Measurements from ENCODE around the gene UTY.

GRCh38 chrY:13445566-13445965, 34.3 kb downstream of the UTY start:
- TF ChIP-seq CTCF (conservative IDR thresholded peaks at IDR 0.05; ENCODE audit: low read depth in 2 of 2) (no peak), EZH2 (IDR thresholded peaks at IDR 0.05; ENCODE audit: low read depth, unreplicated experiment) (no peak), REST (IDR thresholded peaks at IDR 0.05; ENCODE audit: unreplicated experiment) (no peak), EZH2phosphoT487 (IDR thresholded peaks at IDR 0.05; ENCODE audit: unreplicated experiment) (no peak), ZNF114 (CRISPR knock-in tag; IDR thresholded peaks at IDR 0.05) (no peak), CREB1 (CRISPR knock-in tag; IDR thresholded peaks at IDR 0.05; ENCODE audit: low read depth) (no peak), POLR2AphosphoS5 (IDR thresholded peaks at IDR 0.05; ENCODE audit: low read depth) (no peak), JUNB (IDR thresholded peaks at IDR 0.05; ENCODE audit: unreplicated experiment) (no peak), NANOG (IDR thresholded peaks at IDR 0.05; ENCODE audit: borderline replicate concordance) (no peak), ETS1 (IDR thresholded peaks at IDR 0.05) (no peak), ZNF331 (CRISPR knock-in tag; IDR thresholded peaks at IDR 0.05; ENCODE audit: low read depth) (no peak)

All from GM23338 (cell line).